Fibroblast of lung (primary cell): ENCODE data around the gene NCAN. TPM values are rescaled to one million over a fixed set of nuclear protein-coding genes. Genes with fewer than 3 reads are reported as not detected.
"Not testable (repeated sequence)": the region's sequence is repeated elsewhere in the genome, so short reads cannot be mapped to it uniquely, and the experiment has no call there.

ENCODE experiments used
- DNase-seq, 2 donors: peaks; one replicate each; pipeline versions ENCODE4 v3.0.0 to v3.0.0-alpha.2; 2010; ENCODE audit warnings: low read depth in 2 of 2
- H2AFZ ChIP-seq: 2 replicates; pipeline ENCODE4 v1.5.1; 2012; ENCODE audit warnings: low read length, control low read depth, inconsistent platforms
- H3K27ac ChIP-seq: 2 replicates; pipeline ENCODE4 v1.5.1; 2011; ENCODE audit warnings: low read length, control low read depth; ENCODE audit not compliant: insufficient read depth
- H3K27me3 ChIP-seq: 2 replicates; pipeline ENCODE4 v1.5.1; 2011; ENCODE audit warnings: mild to moderate bottlenecking, low read length; ENCODE audit not compliant: control insufficient read depth, insufficient read depth
- H3K36me3 ChIP-seq: 2 replicates; pipeline ENCODE4 v1.5.1; 2011; ENCODE audit warnings: low read length; ENCODE audit not compliant: control insufficient read depth, insufficient read depth
- H3K4me1 ChIP-seq: 2 replicates; pipeline ENCODE4 v1.5.1; 2011; ENCODE audit warnings: low read length; ENCODE audit not compliant: control insufficient read depth, insufficient read depth; ENCODE audit errors: extremely low read depth
- H3K4me2 ChIP-seq: 2 replicates; pipeline ENCODE4 v1.5.1; 2011; ENCODE audit warnings: low read length, control low read depth; ENCODE audit not compliant: insufficient read depth; ENCODE audit errors: extremely low read depth
- H3K4me3 ChIP-seq, 4 experiments: fragments of 200-600 bp in 1 of 4; sonication (generic) in 1 of 4; replicated peaks in 1 of 4; 2 replicates each; pipeline ENCODE4 v1.5.1; 2011 to 2016; ENCODE audit warnings: low read length in 4 of 4, low read depth in 3 of 4, mild to moderate bottlenecking in 3 of 4, control low read depth in 2 of 4, inconsistent platforms in 1 of 4, mixed read lengths in 1 of 4; ENCODE audit not compliant: insufficient read depth in 1 of 4; ENCODE audit errors: control extremely low read depth in 1 of 4
- H3K79me2 ChIP-seq: 2 replicates; pipeline ENCODE4 v1.5.1; 2012; ENCODE audit warnings: mild to moderate bottlenecking, low read length, inconsistent platforms; ENCODE audit not compliant: control insufficient read depth, insufficient read depth
- H3K9ac ChIP-seq: 2 replicates; pipeline ENCODE4 v1.5.1; 2011; ENCODE audit warnings: mild to moderate bottlenecking, low read length, control low read depth; ENCODE audit not compliant: insufficient read depth
- H3K9me3 ChIP-seq: 2 replicates; pipeline ENCODE4 v1.5.1; 2012; ENCODE audit warnings: low read depth, low read length; ENCODE audit not compliant: control insufficient read depth, insufficient read depth
- H4K20me1 ChIP-seq: 2 replicates; pipeline ENCODE4 v1.5.1; 2011; ENCODE audit warnings: low read length; ENCODE audit not compliant: control insufficient read depth, insufficient read depth; ENCODE audit errors: extremely low read depth
- EZH2 ChIP-seq: IDR thresholded peaks from 2 replicates; pipeline ENCODE4 v1.5.1; 2012; ENCODE audit warnings: low read length, control low read depth, mild to moderate bottlenecking; ENCODE audit errors: missing control alignments
- polyA plus RNA-seq, 2 donors: library from polyadenylated mRNA; depleted of rRNA in 1 of 2; stranded (reverse) in 1 of 2; unstranded in 1 of 2; fragments of >200 nt; gene quantifications; 2 replicates each; pipeline ENCODE4 v1.2.1, GENCODE V29; 2011 to 2012; ENCODE audit warnings: missing spikeins in 1 of 2
- total RNA-seq: library from RNA; depleted of rRNA; stranded (reverse); fragments of >200 nt; gene quantifications from 2 replicates; pipeline ENCODE4 v1.2.1, GENCODE V29; 2014
- TF ChIP-seq, protein P1 (sequence below), 2 donors: IDR thresholded peaks in 1 of 2; conservative IDR thresholded peaks in 1 of 2; 1 replicate in 1 of 2; 2 replicates in 1 of 2; pipeline ENCODE4 v1.5.1; 2011 to 2012; ENCODE audit warnings: low read length in 2 of 2, control low read depth in 1 of 2, inconsistent platforms in 1 of 2, low read depth in 1 of 2, mild to moderate bottlenecking in 1 of 2

NCAN gene
- total and polyA plus RNA-seq, 2 donors (not counting 1 experiment from before 2014, with no cell fraction given) = under 0.01 TPM; not detected in 1

GRCh38 chr19:19250196-19250801 lies 38.5 kb downstream of the NCAN start:
- no peak overlapping the region for H3K9ac ChIP-seq
- H3K36me3 ChIP-seq = no peaks in the 10 kb centered on the region
- no peaks in the 10 kb centered on the region for H3K79me2 ChIP-seq
- no peak overlapping the region for H3K27ac ChIP-seq
- H3K4me3 ChIP-seq = no peak overlapping the region
- TF ChIP-seq, protein P1, sequence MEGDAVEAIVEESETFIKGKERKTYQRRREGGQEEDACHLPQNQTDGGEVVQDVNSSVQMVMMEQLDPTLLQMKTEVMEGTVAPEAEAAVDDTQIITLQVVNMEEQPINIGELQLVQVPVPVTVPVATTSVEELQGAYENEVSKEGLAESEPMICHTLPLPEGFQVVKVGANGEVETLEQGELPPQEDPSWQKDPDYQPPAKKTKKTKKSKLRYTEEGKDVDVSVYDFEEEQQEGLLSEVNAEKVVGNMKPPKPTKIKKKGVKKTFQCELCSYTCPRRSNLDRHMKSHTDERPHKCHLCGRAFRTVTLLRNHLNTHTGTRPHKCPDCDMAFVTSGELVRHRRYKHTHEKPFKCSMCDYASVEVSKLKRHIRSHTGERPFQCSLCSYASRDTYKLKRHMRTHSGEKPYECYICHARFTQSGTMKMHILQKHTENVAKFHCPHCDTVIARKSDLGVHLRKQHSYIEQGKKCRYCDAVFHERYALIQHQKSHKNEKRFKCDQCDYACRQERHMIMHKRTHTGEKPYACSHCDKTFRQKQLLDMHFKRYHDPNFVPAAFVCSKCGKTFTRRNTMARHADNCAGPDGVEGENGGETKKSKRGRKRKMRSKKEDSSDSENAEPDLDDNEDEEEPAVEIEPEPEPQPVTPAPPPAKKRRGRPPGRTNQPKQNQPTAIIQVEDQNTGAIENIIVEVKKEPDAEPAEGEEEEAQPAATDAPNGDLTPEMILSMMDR (conservative IDR thresholded peaks at IDR 0.05 in 1 of 2, IDR thresholded peaks at IDR 0.05 in 1 of 2; ENCODE audit: low read depth in 1 of 2, low read length in 2 of 2) = no peak
- no peak for TF ChIP-seq EZH2
- H3K27me3 ChIP-seq = peaks cover 24% of the 10 kb centered on the region
- no peak for DNase-seq
- H2AFZ ChIP-seq = no peak overlapping the region
- no peaks in the 10 kb centered on the region for H3K9me3 ChIP-seq
- H3K4me2 ChIP-seq = no peak overlapping the region
- no peaks in the 10 kb centered on the region for H3K4me1 ChIP-seq
- H4K20me1 ChIP-seq = no peaks in the 10 kb centered on the region

DNA sequence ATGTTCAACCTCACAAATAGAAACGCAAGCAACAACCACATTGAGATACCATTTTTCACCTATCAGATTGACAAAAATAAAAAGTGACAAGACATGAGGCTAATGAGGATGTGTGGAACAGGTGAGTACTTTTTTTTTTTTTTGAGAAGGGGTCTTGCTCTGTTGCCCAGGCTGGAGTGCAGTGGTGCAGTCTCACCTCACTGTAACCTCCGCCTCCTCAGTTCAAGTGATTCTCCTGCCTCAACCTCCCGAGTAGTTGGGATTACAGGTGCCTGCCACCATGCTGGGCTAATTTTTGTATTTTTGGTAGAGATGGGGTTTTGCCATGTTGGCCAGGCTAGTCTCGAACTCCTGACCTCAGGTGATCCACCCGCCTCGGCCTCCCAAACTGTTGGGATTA lies 41.7 kb downstream of the NCAN start:
- H3K36me3 ChIP-seq, H3K9ac ChIP-seq, DNase-seq, H3K4me2 ChIP-seq, H3K4me1 ChIP-seq, H3K79me2 ChIP-seq, H3K4me3 ChIP-seq, H3K27ac ChIP-seq, H4K20me1 ChIP-seq, H3K9me3 ChIP-seq, H2AFZ ChIP-seq: not testable (repeated sequence)
- H3K27me3 ChIP-seq = peaks cover 33% of the 10 kb centered on the region

DNA sequence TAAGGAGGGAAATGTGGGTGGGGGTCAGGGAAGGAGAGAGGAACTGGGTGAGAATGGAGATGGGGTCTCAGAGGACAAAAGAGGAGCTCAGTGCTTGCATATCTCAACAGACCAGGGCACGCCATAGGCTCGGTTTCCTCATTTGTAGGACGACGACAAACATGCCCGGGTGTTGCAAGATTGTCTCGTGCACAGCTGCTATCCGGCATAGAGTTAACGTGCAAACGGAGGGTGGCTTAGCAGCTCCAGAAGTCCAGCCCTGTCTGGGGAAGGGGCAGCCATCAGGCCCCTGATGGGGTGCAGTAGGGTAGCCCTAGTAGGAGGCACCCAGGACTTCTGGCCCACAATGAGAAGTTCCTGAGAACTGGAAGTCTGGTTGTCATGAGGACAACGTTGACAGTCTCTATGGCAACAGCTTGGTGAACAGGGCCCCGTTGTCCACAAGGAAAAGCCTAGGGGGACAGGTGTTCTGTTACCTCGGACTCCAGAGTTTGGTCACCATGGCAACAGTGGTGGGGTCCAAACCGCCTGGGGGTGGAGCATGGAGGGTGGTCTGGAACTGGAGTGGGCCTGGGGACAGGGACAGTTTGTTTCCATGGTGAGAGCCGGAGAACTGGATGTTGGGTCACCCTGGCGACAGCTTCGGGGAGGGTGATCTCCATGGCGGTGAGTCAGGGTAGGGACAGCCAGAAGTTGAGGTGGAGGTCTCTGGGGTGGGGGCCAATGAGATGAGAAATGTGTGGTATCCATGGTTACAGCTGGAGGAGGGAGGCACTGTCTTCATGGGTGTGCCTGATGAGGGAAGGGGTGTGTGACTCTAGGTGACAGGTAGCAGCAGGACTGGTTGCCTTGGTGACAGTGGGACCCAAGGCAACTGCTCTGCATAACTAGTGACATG lies 44.6 kb downstream of the NCAN start:
- H3K36me3 ChIP-seq = no peaks in the 10 kb centered on the region

More for the DNA sequence above, 44.6 kb downstream of the NCAN start:
- no peak overlapping the region for H3K4me3 ChIP-seq
- TF ChIP-seq, protein P1 (conservative IDR thresholded peaks at IDR 0.05 in 1 of 2, IDR thresholded peaks at IDR 0.05 in 1 of 2; ENCODE audit: low read depth in 1 of 2, low read length in 2 of 2) = no peak
- TF ChIP-seq EZH2 = no peak
- H3K4me1 ChIP-seq = no peaks in the 10 kb centered on the region
- H3K9ac ChIP-seq = no peak overlapping the region
- H3K27me3 ChIP-seq = peaks cover 19% of the 10 kb centered on the region
- no peak overlapping the region for H2AFZ ChIP-seq
- H3K9me3 ChIP-seq = no peaks in the 10 kb centered on the region
- no peaks in the 10 kb centered on the region for H3K79me2 ChIP-seq
- DNase-seq = no peak
- no peak overlapping the region for H3K27ac ChIP-seq
- no peaks in the 10 kb centered on the region for H4K20me1 ChIP-seq
- H3K4me2 ChIP-seq = no peak overlapping the region
